Right lobe of liver (tissue), 4 donors: ENCODE data around the gene NECTIN4.

Experiments used
- POLR2A ChIP-seq: fragments of 450-650 bp; IDR thresholded peaks from one replicate; pipeline ENCODE4 v1.6.1; 2017; ENCODE audit warnings: antibody characterized with exemption, mild to moderate bottlenecking
- TF ChIP-seq, protein P1 (sequence below), 4 donors: fragments of 200-600 bp in 3 of 4; fragments of 450-650 bp in 1 of 4; IDR thresholded peaks; one replicate each; pipeline versions ENCODE4 v1.5.1 to v1.8.0; 2016 to 2022; ENCODE audit warnings: antibody characterized with exemption in 4 of 4, mild to moderate bottlenecking in 2 of 4
- donor health status: DM: no; HTN: no; CAD: no.
- donor health status: DM: no; HTN: no; CAD: no.
- donor health status: DM: no; HTN: yes; CAD: no.

- TF ChIP-seq, protein P1, sequence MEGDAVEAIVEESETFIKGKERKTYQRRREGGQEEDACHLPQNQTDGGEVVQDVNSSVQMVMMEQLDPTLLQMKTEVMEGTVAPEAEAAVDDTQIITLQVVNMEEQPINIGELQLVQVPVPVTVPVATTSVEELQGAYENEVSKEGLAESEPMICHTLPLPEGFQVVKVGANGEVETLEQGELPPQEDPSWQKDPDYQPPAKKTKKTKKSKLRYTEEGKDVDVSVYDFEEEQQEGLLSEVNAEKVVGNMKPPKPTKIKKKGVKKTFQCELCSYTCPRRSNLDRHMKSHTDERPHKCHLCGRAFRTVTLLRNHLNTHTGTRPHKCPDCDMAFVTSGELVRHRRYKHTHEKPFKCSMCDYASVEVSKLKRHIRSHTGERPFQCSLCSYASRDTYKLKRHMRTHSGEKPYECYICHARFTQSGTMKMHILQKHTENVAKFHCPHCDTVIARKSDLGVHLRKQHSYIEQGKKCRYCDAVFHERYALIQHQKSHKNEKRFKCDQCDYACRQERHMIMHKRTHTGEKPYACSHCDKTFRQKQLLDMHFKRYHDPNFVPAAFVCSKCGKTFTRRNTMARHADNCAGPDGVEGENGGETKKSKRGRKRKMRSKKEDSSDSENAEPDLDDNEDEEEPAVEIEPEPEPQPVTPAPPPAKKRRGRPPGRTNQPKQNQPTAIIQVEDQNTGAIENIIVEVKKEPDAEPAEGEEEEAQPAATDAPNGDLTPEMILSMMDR (IDR thresholded peaks at IDR 0.05), result no peak
- TF ChIP-seq POLR2A, result no peak
These were observed 4.8 kb downstream of the NECTIN4 start for GRCh38 chr1:161084597-161084988.
